A673 (cell line): ENCODE data around the gene STAB2. TPM values are rescaled to one million over a fixed set of nuclear protein-coding genes. Genes with fewer than 3 reads are reported as not detected.

Experiments used
- BruUV-seq: library from RNA; stranded (reverse); fragments of 400-500 nt; replicated peaks from 2 replicates; lab custom pipeline; 2021; lab: Mats Ljungman, UMichigan
- CTCF ChIA-PET: fragments of 300-600 bp; sonication (Branson Sonifier 250); formaldehyde crosslinking; loops from one replicate; lab custom pipeline; 2022; ENCODE audit warnings: antibody characterized with exemption; lab: Charles Lee
- POLR2A ChIA-PET: fragments of 300-600 bp; sonication (Branson Sonifier 250); formaldehyde crosslinking; loops from one replicate; lab custom pipeline; 2022; ENCODE audit warnings: antibody characterized with exemption; ENCODE audit not compliant: low non-redundant PET; lab: Charles Lee
- DNase-seq: peaks from one replicate; pipeline ENCODE4 v3.0.0-alpha.2; 2015; ENCODE audit warnings: low spot score
- H3K27ac ChIP-seq: fragments of 200-600 bp; sonication (generic); 2 replicates; pipeline ENCODE4 v1.5.1; 2016; ENCODE audit warnings: mixed run types, low read depth, mild to moderate bottlenecking, mixed read lengths, antibody characterized with exemption, low read length; ENCODE audit not compliant: poor library complexity, severe bottlenecking
- H3K27me3 ChIP-seq: fragments of 200-600 bp; sonication (generic); replicated peaks from 2 replicates; pipeline ENCODE4 v1.6.1; 2017; ENCODE audit warnings: mixed run types, low read depth, mild to moderate bottlenecking, mixed read lengths, antibody characterized with exemption, low read length; ENCODE audit not compliant: insufficient read depth, poor library complexity
- H3K36me3 ChIP-seq: fragments of 200-600 bp; sonication (generic); 2 replicates; pipeline ENCODE4 v1.6.1; 2016; ENCODE audit warnings: mixed run types, mild to moderate bottlenecking, mixed read lengths, antibody characterized with exemption, low read length; ENCODE audit not compliant: insufficient read depth, poor library complexity, severe bottlenecking
- H3K4me1 ChIP-seq: fragments of 200-600 bp; sonication (generic); 2 replicates; pipeline ENCODE4 v1.6.1; 2017; ENCODE audit warnings: mixed run types, mild to moderate bottlenecking, mixed read lengths, antibody characterized with exemption, low read length; ENCODE audit not compliant: insufficient read depth, poor library complexity, severe bottlenecking
- H3K4me3 ChIP-seq: fragments of 200-600 bp; sonication (generic); 2 replicates; pipeline ENCODE4 v1.5.1; 2016; ENCODE audit warnings: low read depth, mixed run types, mild to moderate bottlenecking, mixed read lengths, low read length; ENCODE audit not compliant: poor library complexity, severe bottlenecking
- H3K9me3 ChIP-seq: fragments of 200-600 bp; sonication (generic); 2 replicates; pipeline ENCODE4 v1.6.1; 2016; ENCODE audit warnings: mixed run types, low read depth, mild to moderate bottlenecking, mixed read lengths, antibody characterized with exemption, low read length; ENCODE audit not compliant: poor library complexity, severe bottlenecking
- EZH2 ChIP-seq: fragments of 200-600 bp; sonication (generic); IDR thresholded peaks from 2 replicates; pipeline ENCODE4 v1.6.1; 2017; ENCODE audit warnings: borderline replicate concordance, low read depth, mild to moderate bottlenecking, mixed read lengths, antibody characterized with exemption, low read length; ENCODE audit not compliant: poor library complexity, severe bottlenecking
- intact Hi-C: fragments of 100-400 bp; cut with micrococcal nuclease; formaldehyde crosslinking; loops from one replicate; pipeline ENCODE4 v1.10.0; 2022; ENCODE audit not compliant: unreplicated experiment
- total RNA-seq: library from RNA; stranded (reverse); gene quantifications from 2 replicates; pipeline ENCODE4 v1.2.3, GENCODE V29; 2021
- TF ChIP-seq, protein P1 (sequence below): fragments of 300-800, 200-600 bp; sonication (generic); conservative IDR thresholded peaks from 2 replicates; pipeline ENCODE4 v1.5.1; 2017; ENCODE audit warnings: low read depth, mild to moderate bottlenecking, antibody characterized with exemption, low read length, moderate library complexity, mixed read lengths

Gene STAB2
- total RNA-seq, 1 experiment from 2014 or later = not detected

DNA sequence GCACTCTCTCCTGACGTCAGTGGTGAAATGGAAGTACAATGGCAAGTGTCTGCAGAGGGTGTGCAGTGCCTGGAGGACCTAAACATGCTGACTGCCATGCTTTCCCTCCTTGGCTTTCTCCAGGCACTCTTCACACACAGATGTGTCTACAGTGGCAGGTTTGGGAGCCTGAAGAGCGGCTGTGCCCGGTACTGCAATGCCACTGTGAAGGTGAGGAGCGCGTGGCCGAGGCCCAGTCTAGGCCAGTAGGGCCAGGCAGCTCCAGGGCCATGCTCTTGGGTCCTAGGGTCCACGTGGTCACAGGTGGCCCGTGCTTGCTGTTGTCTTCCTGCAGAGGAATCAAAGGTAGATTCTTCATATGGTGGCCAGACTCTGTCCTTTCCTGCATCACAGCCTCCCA is 81.4 kb downstream of the STAB2 start:
- CTCF ChIA-PET = no interaction called here
- no peak overlapping the region for H3K4me3 ChIP-seq
- intact Hi-C loops = no loop called here
- H3K4me1 ChIP-seq = no peaks in the 10 kb centered on the region
- DNase-seq = no peak
- no peak for TF ChIP-seq EZH2
- TF ChIP-seq, protein P1, sequence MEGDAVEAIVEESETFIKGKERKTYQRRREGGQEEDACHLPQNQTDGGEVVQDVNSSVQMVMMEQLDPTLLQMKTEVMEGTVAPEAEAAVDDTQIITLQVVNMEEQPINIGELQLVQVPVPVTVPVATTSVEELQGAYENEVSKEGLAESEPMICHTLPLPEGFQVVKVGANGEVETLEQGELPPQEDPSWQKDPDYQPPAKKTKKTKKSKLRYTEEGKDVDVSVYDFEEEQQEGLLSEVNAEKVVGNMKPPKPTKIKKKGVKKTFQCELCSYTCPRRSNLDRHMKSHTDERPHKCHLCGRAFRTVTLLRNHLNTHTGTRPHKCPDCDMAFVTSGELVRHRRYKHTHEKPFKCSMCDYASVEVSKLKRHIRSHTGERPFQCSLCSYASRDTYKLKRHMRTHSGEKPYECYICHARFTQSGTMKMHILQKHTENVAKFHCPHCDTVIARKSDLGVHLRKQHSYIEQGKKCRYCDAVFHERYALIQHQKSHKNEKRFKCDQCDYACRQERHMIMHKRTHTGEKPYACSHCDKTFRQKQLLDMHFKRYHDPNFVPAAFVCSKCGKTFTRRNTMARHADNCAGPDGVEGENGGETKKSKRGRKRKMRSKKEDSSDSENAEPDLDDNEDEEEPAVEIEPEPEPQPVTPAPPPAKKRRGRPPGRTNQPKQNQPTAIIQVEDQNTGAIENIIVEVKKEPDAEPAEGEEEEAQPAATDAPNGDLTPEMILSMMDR = no peak
- POLR2A ChIA-PET = no interaction called here
- H3K36me3 ChIP-seq = no peaks in the 10 kb centered on the region
- H3K27ac ChIP-seq = no peak overlapping the region
- peaks cover 36% of the 10 kb centered on the region for H3K27me3 ChIP-seq
- no peaks in the 10 kb centered on the region for H3K9me3 ChIP-seq
- BruUV-seq = no TSS peak

DNA sequence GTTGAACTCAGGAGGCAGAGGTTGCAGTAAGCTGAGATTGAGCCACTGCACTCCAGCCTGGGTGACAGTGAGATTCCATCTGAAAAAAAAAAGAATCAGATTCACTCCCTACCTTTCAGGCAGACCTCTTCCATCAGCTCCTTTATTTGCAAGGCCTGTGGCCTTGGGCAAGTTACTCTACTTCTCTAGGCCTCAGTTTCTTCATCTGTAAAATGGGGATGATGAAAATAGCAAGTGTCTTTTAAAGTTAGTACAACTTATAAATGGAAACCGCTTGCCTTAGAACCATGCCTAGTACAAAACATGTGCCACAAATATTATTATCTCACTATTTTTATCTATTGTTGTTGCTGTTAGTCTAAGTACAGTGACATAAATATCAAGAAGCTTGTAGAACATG is 84.3 kb downstream of the STAB2 start:
- Histone ChIP-seq H3K27ac (no peak overlapping the region), H3K4me1 (no peaks in the 10 kb centered on the region), H3K9me3 (no peaks in the 10 kb centered on the region), H3K4me3 (no peak overlapping the region), H3K36me3 (no peaks in the 10 kb centered on the region), H3K27me3 (peaks cover 26% of the 10 kb centered on the region)
- BruUV-seq = no TSS peak
- ChIA-PET POLR2A (no interaction called here), CTCF (no interaction called here)
- intact Hi-C loops = no loop called here
- TF ChIP-seq, protein P1 = no peak
- TF ChIP-seq EZH2 = no peak
- DNase-seq = no peak

DNA sequence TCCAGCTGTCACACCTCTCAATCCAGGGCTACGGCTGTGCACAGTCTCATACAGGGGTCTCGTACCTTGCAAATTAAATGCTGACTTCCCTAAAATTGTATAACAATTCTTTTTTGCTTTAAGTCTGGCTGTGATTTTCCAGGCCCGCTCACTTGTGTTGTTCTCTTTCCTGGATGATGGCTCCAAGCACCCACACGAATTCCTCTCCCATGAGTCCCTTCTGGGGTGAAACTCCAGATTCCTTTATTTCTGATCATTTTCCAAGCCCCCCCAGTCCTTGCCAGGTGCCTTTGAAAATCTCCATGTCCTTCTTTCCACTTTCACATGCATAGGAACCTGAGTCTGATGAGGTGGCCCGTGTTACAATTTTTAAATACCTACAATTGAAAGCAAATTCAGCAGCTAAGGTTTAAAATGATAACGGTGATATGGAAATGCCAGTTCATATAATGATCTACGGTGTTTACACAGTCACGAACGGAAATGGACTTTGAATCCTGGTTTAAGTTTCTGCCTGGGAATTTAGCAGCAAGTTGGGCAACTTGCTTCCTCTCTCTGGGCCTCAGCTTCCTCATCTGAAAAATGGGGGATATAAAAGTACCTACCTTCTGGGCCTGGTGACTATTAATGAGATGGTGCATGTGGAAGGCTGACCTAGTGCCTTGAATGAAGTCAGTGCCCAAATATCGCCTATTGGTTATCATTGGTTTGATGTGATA is 85.5 kb downstream of the STAB2 start:
- POLR2A ChIA-PET = no interaction called here

More for the DNA sequence above, 85.5 kb downstream of the STAB2 start:
- intact Hi-C loops = no loop called here
- Histone ChIP-seq H3K4me3 (no peak overlapping the region), H3K27me3 (peaks cover 19% of the 10 kb centered on the region), H3K27ac (no peak overlapping the region), H3K4me1 (no peaks in the 10 kb centered on the region), H3K36me3 (no peaks in the 10 kb centered on the region), H3K9me3 (no peaks in the 10 kb centered on the region)
- DNase-seq = no peak
- BruUV-seq = no TSS peak
- TF ChIP-seq EZH2 = no peak
- TF ChIP-seq, protein P1 = no peak
- CTCF ChIA-PET = no interaction called here
